ENCODE measurements around the gene RAB40C. TPM values are rescaled to one million over a fixed set of nuclear protein-coding genes. Genes with fewer than 3 reads are reported as not detected.

RAB40C gene
- total and polyA plus RNA-seq, 10 of the 15 experiments (the other 5 are each of a cell fraction or from before 2014, with no cell fraction given) = 0.06 to 12.8 (median 4.6) TPM

DNA sequence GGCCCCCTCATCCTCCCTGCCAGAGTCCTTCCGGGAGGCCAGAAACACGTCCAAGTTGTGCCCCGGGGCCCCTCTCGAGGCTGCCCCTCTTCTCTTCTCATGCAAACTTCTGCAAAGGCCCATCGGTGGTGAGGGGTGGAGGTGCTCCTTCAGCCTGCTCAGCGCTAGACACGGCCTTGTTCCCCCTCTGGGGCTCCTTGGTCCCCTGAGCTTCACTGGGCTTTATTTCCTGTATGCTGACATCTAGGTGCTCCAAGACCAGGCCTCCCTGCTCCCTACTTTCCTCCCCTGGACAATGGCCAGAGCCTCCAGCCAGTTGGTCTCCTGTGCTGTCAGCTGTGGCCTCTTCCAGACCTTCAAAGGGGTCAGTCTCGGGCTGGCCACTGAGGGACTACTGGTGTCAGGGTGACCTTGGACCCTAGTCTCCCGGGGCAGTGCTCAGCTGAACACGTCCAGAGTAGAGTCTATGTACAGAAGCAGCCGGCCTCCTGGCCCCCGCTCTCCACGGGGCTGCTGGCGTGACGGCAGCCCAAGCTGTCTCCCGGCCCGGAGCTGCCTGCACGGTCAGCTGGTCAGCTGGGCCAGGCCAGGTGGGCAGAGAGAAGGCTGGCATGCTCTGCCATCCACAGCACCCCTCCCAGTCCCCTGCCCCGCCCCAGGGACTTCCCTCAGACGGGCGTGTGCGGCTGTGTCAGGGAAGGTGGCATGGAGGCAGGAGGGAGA is 31.4 kb upstream of the RAB40C start (continued):
- TF ChIP-seq, protein P1, sequence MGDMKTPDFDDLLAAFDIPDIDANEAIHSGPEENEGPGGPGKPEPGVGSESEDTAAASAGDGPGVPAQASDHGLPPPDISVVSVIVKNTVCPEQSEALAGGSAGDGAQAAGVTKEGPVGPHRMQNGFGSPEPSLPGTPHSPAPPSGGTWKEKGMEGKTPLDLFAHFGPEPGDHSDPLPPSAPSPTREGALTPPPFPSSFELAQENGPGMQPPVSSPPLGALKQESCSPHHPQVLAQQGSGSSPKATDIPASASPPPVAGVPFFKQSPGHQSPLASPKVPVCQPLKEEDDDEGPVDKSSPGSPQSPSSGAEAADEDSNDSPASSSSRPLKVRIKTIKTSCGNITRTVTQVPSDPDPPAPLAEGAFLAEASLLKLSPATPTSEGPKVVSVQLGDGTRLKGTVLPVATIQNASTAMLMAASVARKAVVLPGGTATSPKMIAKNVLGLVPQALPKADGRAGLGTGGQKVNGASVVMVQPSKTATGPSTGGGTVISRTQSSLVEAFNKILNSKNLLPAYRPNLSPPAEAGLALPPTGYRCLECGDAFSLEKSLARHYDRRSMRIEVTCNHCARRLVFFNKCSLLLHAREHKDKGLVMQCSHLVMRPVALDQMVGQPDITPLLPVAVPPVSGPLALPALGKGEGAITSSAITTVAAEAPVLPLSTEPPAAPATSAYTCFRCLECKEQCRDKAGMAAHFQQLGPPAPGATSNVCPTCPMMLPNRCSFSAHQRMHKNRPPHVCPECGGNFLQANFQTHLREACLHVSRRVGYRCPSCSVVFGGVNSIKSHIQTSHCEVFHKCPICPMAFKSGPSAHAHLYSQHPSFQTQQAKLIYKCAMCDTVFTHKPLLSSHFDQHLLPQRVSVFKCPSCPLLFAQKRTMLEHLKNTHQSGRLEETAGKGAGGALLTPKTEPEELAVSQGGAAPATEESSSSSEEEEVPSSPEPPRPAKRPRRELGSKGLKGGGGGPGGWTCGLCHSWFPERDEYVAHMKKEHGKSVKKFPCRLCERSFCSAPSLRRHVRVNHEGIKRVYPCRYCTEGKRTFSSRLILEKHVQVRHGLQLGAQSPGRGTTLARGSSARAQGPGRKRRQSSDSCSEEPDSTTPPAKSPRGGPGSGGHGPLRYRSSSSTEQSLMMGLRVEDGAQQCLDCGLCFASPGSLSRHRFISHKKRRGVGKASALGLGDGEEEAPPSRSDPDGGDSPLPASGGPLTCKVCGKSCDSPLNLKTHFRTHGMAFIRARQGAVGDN (IDR thresholded peaks at IDR 0.05) = no peak
- TF ChIP-seq, protein P2, sequence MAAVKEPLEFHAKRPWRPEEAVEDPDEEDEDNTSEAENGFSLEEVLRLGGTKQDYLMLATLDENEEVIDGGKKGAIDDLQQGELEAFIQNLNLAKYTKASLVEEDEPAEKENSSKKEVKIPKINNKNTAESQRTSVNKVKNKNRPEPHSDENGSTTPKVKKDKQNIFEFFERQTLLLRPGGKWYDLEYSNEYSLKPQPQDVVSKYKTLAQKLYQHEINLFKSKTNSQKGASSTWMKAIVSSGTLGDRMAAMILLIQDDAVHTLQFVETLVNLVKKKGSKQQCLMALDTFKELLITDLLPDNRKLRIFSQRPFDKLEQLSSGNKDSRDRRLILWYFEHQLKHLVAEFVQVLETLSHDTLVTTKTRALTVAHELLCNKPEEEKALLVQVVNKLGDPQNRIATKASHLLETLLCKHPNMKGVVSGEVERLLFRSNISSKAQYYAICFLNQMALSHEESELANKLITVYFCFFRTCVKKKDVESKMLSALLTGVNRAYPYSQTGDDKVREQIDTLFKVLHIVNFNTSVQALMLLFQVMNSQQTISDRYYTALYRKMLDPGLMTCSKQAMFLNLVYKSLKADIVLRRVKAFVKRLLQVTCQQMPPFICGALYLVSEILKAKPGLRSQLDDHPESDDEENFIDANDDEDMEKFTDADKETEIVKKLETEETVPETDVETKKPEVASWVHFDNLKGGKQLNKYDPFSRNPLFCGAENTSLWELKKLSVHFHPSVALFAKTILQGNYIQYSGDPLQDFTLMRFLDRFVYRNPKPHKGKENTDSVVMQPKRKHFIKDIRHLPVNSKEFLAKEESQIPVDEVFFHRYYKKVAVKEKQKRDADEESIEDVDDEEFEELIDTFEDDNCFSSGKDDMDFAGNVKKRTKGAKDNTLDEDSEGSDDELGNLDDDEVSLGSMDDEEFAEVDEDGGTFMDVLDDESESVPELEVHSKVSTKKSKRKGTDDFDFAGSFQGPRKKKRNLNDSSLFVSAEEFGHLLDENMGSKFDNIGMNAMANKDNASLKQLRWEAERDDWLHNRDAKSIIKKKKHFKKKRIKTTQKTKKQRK (IDR thresholded peaks at IDR 0.05; ENCODE audit: low read depth, low read length) = no peak
- TF ChIP-seq SREBF1 (IDR thresholded peaks at IDR 0.05; ENCODE audit: low read length) = no peak
- TF ChIP-seq, protein P3, sequence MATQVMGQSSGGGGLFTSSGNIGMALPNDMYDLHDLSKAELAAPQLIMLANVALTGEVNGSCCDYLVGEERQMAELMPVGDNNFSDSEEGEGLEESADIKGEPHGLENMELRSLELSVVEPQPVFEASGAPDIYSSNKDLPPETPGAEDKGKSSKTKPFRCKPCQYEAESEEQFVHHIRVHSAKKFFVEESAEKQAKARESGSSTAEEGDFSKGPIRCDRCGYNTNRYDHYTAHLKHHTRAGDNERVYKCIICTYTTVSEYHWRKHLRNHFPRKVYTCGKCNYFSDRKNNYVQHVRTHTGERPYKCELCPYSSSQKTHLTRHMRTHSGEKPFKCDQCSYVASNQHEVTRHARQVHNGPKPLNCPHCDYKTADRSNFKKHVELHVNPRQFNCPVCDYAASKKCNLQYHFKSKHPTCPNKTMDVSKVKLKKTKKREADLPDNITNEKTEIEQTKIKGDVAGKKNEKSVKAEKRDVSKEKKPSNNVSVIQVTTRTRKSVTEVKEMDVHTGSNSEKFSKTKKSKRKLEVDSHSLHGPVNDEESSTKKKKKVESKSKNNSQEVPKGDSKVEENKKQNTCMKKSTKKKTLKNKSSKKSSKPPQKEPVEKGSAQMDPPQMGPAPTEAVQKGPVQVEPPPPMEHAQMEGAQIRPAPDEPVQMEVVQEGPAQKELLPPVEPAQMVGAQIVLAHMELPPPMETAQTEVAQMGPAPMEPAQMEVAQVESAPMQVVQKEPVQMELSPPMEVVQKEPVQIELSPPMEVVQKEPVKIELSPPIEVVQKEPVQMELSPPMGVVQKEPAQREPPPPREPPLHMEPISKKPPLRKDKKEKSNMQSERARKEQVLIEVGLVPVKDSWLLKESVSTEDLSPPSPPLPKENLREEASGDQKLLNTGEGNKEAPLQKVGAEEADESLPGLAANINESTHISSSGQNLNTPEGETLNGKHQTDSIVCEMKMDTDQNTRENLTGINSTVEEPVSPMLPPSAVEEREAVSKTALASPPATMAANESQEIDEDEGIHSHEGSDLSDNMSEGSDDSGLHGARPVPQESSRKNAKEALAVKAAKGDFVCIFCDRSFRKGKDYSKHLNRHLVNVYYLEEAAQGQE (IDR thresholded peaks at IDR 0.05; ENCODE audit: low read depth, low read length) = no peak
- no peak for TF ChIP-seq NFYA (IDR thresholded peaks at IDR 0.05; ENCODE audit: borderline replicate concordance, low read depth, low read length)
- TF ChIP-seq, protein P4, sequence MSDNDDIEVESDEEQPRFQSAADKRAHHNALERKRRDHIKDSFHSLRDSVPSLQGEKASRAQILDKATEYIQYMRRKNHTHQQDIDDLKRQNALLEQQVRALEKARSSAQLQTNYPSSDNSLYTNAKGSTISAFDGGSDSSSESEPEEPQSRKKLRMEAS (IDR thresholded peaks at IDR 0.05; ENCODE audit: low read depth, low read length) = no peak
